ENCODE results near the gene DPEP1.

DNA sequence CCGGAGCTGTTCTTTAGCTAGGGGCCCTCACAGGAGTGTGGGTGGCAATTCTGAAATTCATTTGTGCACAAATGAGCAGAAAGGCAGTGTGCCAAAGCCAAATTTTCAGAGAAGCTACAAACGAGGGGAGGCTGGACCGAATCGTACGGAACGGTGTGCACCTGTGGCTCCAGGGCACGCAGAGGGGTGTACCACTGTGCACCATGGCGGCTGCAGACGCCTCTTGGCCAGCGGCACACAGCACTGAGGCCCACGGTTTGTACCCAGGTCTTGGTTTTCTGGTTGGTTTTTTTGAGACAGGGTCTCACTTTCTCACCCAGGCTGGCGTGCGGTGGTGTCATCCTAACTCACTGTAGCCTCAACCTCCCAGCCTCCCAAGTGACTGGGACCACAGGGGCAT, 29.1 kb downstream of the DPEP1 start:
- TF ChIP-seq EZH2 (IDR thresholded peaks at IDR 0.05; ENCODE audit: insufficient read depth, poor library complexity, severe bottlenecking): no peak
- TF ChIP-seq EZH2phosphoT487 (IDR thresholded peaks at IDR 0.05; ENCODE audit: insufficient read depth, low read depth): no peak
